HepG2 (cell line): ENCODE results near the gene NDUFAF3. TPM values are rescaled to one million over a fixed set of nuclear protein-coding genes. Genes with fewer than 3 reads are reported as not detected.

ENCODE experiments used
- HNF4A ChIP-seq: sonication (generic); formaldehyde crosslinking; IDR thresholded peaks from 2 replicates; pipeline ENCODE4 v1.4.0; 2020; ENCODE audit warnings: missing genetic modification reagents
- HNRNPH1 ChIP-seq: fragments of 200-400 bp; formaldehyde crosslinking; optimal IDR thresholded peaks from 2 replicates; pipeline ENCODE3; 2017; ENCODE audit warnings: mild to moderate bottlenecking, low read depth, low read length
- MTF2 ChIP-seq: sonication (generic); formaldehyde crosslinking; IDR thresholded peaks from 2 replicates; pipeline ENCODE4 v1.5.0; 2020; ENCODE audit warnings: missing genetic modification reagents, borderline replicate concordance
- POLR2A ChIP-seq, 2 experiments: IDR thresholded peaks; 2 replicates each; pipeline ENCODE4 v1.6.1; 2011; ENCODE audit warnings: low read depth in 2 of 2, low read length in 2 of 2, mild to moderate bottlenecking in 1 of 2, moderate library complexity in 1 of 2; ENCODE audit not compliant: insufficient read depth in 1 of 2
- ZBTB1 ChIP-seq: sonication (generic); formaldehyde crosslinking; IDR thresholded peaks from 2 replicates; pipeline ENCODE4 v1.4.0; 2020; ENCODE audit warnings: missing genetic modification reagents, borderline replicate concordance
- ZNF510 ChIP-seq: sonication (generic); formaldehyde crosslinking; IDR thresholded peaks from 2 replicates; pipeline ENCODE4 v1.4.0; 2020; ENCODE audit warnings: low read depth, mild to moderate bottlenecking, missing genetic modification reagents
- ZNF589 ChIP-seq: sonication (generic); formaldehyde crosslinking; conservative IDR thresholded peaks from 2 replicates; pipeline ENCODE4 v1.8.0; 2022; ENCODE audit warnings: mild to moderate bottlenecking, moderate library complexity, missing genetic modification reagents
- ZNF607 ChIP-seq: sonication (generic); formaldehyde crosslinking; IDR thresholded peaks from 2 replicates; pipeline ENCODE4 v1.5.1; 2020; ENCODE audit warnings: missing genetic modification reagents, mild to moderate bottlenecking, borderline replicate concordance
- ZNF660 ChIP-seq: sonication (generic); formaldehyde crosslinking; IDR thresholded peaks from 2 replicates; pipeline ENCODE4 v1.5.1; 2020; ENCODE audit warnings: mild to moderate bottlenecking, low read depth, missing genetic modification reagents, borderline replicate concordance
- polyA plus RNA-seq, 8 experiments: library from polyadenylated mRNA; depleted of rRNA in 3 of 8; stranded (reverse) in 7 of 8; unstranded in 1 of 8; fragments of >200 nt; fragmentation: Illumina TruSeq in 4 of 8; extraction: Trizol in 4 of 8; gene quantifications; 2 replicates each; pipeline versions ENCODE4 v1.2.1 to v1.2.3, GENCODE V29; 2011 to 2016; ENCODE audit warnings: low read depth in 4 of 8, missing spikeins in 1 of 8, mixed read lengths in 1 of 8; ENCODE audit not compliant: insufficient read depth in 1 of 8
- total RNA-seq, 5 experiments: library from RNA; depleted of rRNA; stranded (reverse); fragments of >200 nt; fragmentation: Illumina TruSeq; extraction: Trizol; gene quantifications; 2 replicates each; pipeline ENCODE4 v1.2.3, GENCODE V29; 2016; ENCODE audit warnings: low read depth in 1 of 5
- TF ChIP-seq, protein P1 (sequence below): sonication (generic); formaldehyde crosslinking; IDR thresholded peaks from 2 replicates; pipeline ENCODE4 v1.5.1; 2020; ENCODE audit warnings: mild to moderate bottlenecking, moderate library complexity, missing genetic modification reagents
- TF ChIP-seq, protein P2 (sequence below): sonication (generic); formaldehyde crosslinking; IDR thresholded peaks from 2 replicates; pipeline ENCODE4 v1.5.0; 2020; ENCODE audit warnings: mild to moderate bottlenecking, missing genetic modification reagents, moderate library complexity
- TF ChIP-seq, protein P3 (sequence below): sonication (generic); formaldehyde crosslinking; IDR thresholded peaks from 2 replicates; pipeline ENCODE4 v1.4.0; 2020; ENCODE audit warnings: missing genetic modification reagents
- TF ChIP-seq, protein P4 (sequence below): sonication (generic); formaldehyde crosslinking; IDR thresholded peaks from 2 replicates; pipeline ENCODE4 v1.8.1; 2023; ENCODE audit warnings: mild to moderate bottlenecking, inconsistent platforms, moderate library complexity, missing genetic modification reagents, borderline replicate concordance
- TF ChIP-seq, protein P5 (sequence below): sonication (generic); formaldehyde crosslinking; IDR thresholded peaks from 2 replicates; pipeline ENCODE4 v1.5.0; 2020; ENCODE audit warnings: missing genetic modification reagents
- TF ChIP-seq, protein P6 (sequence below): sonication (generic); formaldehyde crosslinking; IDR thresholded peaks from 2 replicates; pipeline ENCODE4 v1.4.0; 2020; ENCODE audit warnings: missing genetic modification reagents

Gene NDUFAF3
- total and polyA plus RNA-seq, 2 of the 13 experiments (the other 11 are each of a cell fraction or from before 2014, with no cell fraction given) = 39.0 to 50.0 TPM

DNA sequence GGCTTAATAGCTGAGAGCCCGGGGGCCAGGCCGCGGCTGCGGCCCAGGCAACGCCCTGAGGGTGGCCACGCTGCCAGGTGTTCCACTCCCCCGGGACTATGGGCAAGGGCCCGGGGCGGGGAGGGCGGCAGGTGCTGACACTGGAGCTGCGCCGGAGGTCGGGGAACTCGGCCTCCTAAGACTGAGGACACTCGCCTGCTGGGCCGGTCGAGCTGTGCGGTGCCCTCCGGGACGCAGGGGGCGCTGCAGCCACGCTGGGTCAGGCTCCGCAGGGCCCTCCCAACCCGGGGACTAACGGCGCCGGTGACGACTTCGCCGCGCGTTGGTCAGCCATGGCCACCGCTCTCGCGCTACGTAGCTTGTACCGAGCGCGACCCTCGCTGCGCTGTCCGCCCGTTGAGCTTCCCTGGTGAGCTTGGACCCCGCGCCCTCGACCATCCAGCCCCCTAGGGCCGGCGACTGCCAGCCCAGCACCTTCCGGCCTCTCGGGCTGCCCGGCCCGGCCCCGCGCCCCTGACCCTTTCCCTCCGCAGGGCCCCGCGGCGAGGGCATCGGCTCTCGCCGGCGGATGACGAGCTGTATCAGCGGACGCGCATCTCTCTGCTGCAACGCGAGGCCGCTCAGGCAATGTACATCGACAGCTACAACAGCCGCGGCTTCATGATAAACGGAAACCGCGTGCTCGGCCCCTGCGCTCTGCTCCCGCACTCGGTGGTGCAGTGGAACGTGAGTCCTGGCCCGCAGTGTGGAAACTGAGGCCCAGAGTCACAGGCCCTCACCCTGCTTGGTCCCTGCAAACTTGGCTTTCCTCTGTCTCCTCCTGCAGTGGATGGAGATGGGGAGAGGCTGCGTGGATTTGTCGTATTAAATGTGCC is at the start of gene NDUFAF3 (continued):
- TF ChIP-seq MTF2 (no peak), ZNF607 (CRISPR knock-in tag) (0 out of 2 replicates have a peak, but pooled peaks have one; percentile 53), HNRNPH1 (no peak), ZBTB1 (CRISPR knock-in tag) (no peak), ZNF510 (CRISPR knock-in tag) (no peak), ZNF589 (CRISPR knock-in tag) (no peak), ZNF660 (CRISPR knock-in tag) (no peak), POLR2A (IDR thresholded peaks at IDR 0.05; ENCODE audit: insufficient read depth in 1 of 2, low read depth in 2 of 2, low read length in 2 of 2) (peak in 1 of 2 experiments; percentile 95; a peak in 2 of 4 replicates), HNF4A (CRISPR knock-in tag) (peak; percentile 50; the same call in 1 of the 2 replicates)
- TF ChIP-seq, protein P1, sequence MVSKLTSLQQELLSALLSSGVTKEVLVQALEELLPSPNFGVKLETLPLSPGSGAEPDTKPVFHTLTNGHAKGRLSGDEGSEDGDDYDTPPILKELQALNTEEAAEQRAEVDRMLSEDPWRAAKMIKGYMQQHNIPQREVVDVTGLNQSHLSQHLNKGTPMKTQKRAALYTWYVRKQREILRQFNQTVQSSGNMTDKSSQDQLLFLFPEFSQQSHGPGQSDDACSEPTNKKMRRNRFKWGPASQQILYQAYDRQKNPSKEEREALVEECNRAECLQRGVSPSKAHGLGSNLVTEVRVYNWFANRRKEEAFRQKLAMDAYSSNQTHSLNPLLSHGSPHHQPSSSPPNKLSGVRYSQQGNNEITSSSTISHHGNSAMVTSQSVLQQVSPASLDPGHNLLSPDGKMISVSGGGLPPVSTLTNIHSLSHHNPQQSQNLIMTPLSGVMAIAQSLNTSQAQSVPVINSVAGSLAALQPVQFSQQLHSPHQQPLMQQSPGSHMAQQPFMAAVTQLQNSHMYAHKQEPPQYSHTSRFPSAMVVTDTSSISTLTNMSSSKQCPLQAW = peak; percentile 77
- TF ChIP-seq, protein P2, sequence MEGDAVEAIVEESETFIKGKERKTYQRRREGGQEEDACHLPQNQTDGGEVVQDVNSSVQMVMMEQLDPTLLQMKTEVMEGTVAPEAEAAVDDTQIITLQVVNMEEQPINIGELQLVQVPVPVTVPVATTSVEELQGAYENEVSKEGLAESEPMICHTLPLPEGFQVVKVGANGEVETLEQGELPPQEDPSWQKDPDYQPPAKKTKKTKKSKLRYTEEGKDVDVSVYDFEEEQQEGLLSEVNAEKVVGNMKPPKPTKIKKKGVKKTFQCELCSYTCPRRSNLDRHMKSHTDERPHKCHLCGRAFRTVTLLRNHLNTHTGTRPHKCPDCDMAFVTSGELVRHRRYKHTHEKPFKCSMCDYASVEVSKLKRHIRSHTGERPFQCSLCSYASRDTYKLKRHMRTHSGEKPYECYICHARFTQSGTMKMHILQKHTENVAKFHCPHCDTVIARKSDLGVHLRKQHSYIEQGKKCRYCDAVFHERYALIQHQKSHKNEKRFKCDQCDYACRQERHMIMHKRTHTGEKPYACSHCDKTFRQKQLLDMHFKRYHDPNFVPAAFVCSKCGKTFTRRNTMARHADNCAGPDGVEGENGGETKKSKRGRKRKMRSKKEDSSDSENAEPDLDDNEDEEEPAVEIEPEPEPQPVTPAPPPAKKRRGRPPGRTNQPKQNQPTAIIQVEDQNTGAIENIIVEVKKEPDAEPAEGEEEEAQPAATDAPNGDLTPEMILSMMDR (CRISPR knock-in tag) = peak; percentile 97
- TF ChIP-seq, protein P3, sequence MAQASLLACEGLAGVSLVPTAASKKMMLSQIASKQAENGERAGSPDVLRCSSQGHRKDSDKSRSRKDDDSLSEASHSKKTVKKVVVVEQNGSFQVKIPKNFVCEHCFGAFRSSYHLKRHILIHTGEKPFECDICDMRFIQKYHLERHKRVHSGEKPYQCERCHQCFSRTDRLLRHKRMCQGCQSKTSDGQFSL (CRISPR knock-in tag) = no peak
- TF ChIP-seq, protein P4, sequence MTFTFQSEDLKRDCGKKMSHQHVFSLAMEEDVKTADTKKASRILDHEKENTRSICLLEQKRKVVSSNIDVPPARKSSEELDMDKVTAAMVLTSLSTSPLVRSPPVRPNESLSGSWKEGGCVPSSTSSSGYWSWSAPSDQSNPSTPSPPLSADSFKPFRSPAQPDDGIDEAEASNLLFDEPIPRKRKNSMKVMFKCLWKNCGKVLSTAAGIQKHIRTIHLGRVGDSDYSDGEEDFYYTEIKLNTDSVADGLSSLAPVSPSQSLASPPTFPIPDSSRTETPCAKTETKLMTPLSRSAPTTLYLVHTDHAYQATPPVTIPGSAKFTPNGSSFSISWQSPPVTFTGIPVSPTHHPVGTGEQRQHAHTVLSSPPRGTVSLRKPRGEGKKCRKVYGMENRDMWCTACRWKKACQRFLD = no peak
- TF ChIP-seq, protein P5, sequence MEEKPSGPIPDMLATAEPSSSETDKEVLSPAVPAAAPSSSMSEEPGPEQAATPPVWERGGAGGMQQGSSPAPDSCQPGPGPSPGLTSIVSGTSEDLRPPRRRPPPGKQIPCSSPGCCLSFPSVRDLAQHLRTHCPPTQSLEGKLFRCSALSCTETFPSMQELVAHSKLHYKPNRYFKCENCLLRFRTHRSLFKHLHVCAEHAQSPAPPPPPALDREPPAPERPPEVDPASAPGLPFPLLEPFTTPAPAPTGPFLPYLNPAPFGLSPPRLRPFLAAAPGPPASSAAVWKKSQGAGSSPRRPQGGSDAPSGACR (CRISPR knock-in tag) = 0 out of 2 replicates have a peak, but pooled peaks have one; percentile 88
- TF ChIP-seq, protein P6, sequence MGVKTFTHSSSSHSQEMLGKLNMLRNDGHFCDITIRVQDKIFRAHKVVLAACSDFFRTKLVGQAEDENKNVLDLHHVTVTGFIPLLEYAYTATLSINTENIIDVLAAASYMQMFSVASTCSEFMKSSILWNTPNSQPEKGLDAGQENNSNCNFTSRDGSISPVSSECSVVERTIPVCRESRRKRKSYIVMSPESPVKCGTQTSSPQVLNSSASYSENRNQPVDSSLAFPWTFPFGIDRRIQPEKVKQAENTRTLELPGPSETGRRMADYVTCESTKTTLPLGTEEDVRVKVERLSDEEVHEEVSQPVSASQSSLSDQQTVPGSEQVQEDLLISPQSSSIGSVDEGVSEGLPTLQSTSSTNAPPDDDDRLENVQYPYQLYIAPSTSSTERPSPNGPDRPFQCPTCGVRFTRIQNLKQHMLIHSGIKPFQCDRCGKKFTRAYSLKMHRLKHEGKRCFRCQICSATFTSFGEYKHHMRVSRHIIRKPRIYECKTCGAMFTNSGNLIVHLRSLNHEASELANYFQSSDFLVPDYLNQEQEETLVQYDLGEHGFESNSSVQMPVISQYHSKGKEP (CRISPR knock-in tag) = no peak
